ENCODE results near the gene SDC1. TPM values are rescaled to one million over a fixed set of nuclear protein-coding genes. Genes with fewer than 3 reads are reported as not detected.

SDC1 gene
- total and polyA plus RNA-seq, 9 donors, result 0.62 to 9.1 (median 3.8) TPM

GRCh38 chr2:20191714-20192569 is 33.0 kb downstream of the SDC1 start:
- Histone ChIP-seq H3K36me3 (no peaks in the 10 kb centered on the region), H3K27me3 (no peaks in the 10 kb centered on the region), H3K27ac (no peak overlapping the region), H3K9me3 (no peaks in the 10 kb centered on the region), H3K4me1 (ENCODE audit: insufficient read depth) (no peaks in the 10 kb centered on the region), H3K4me3 (no peak overlapping the region)
- WGBS, 3 donors, result 64 to 71% (median 70%) methylated on average over 13 of the region's 13 CpGs
- TF ChIP-seq EP300 (IDR thresholded peaks at IDR 0.05) (no peak), CTCF (IDR thresholded peaks at IDR 0.05) (no peak), POLR2A (IDR thresholded peaks at IDR 0.05) (no peak)
- intact Hi-C loops (cut with DNase I), result no loop called here
- DNase-seq, result no peak

- Histone ChIP-seq H3K27ac (no peak overlapping the region), H3K27me3 (no peaks in the 10 kb centered on the region), H3K4me1 (ENCODE audit: insufficient read depth) (no peaks in the 10 kb centered on the region), H3K9me3 (no peaks in the 10 kb centered on the region), H3K36me3 (no peaks in the 10 kb centered on the region), H3K4me3 (no peak overlapping the region)
- DNase-seq, result no peak
- intact Hi-C loops (cut with DNase I), result no loop called here
- no peak for TF ChIP-seq CTCF (IDR thresholded peaks at IDR 0.05)
- no peak for TF ChIP-seq EP300 (IDR thresholded peaks at IDR 0.05)
- no peak for TF ChIP-seq POLR2A (IDR thresholded peaks at IDR 0.05)
- 90 to 92% (median 91%) methylated on average over 19 of the region's 19 CpGs for WGBS, 3 donors
Observed at GRCh38 chr2:20190876-20191713, 33.8 kb downstream of the SDC1 start.

- 86 to 97% (median 88%) methylated on average over 9 of the region's 9 CpGs for WGBS, 3 donors
- Histone ChIP-seq H3K27ac (no peak overlapping the region), H3K27me3 (no peaks in the 10 kb centered on the region), H3K36me3 (no peaks in the 10 kb centered on the region), H3K4me3 (no peak overlapping the region), H3K9me3 (no peaks in the 10 kb centered on the region), H3K4me1 (ENCODE audit: insufficient read depth) (no peaks in the 10 kb centered on the region)
- DNase-seq, result no peak
- no peak for TF ChIP-seq CTCF (IDR thresholded peaks at IDR 0.05)
- TF ChIP-seq POLR2A (IDR thresholded peaks at IDR 0.05), result no peak
- no peak for TF ChIP-seq EP300 (IDR thresholded peaks at IDR 0.05)
- intact Hi-C loops (cut with DNase I), result no loop called here
Observed at GRCh38 chr2:20190170-20190569, 34.8 kb downstream of the SDC1 start.

- Histone ChIP-seq H3K9me3 (no peaks in the 10 kb centered on the region), H3K27me3 (no peaks in the 10 kb centered on the region), H3K4me3 (no peak overlapping the region), H3K36me3 (no peaks in the 10 kb centered on the region), H3K4me1 (ENCODE audit: insufficient read depth) (no peaks in the 10 kb centered on the region), H3K27ac (no peak overlapping the region)
- TF ChIP-seq EP300 (IDR thresholded peaks at IDR 0.05) (no peak), POLR2A (IDR thresholded peaks at IDR 0.05) (no peak), CTCF (IDR thresholded peaks at IDR 0.05) (no peak)
- intact Hi-C loops (cut with DNase I), result no loop called here
- DNase-seq, result no peak
- 56 to 67% (median 66%) methylated on average over 4 of the region's 4 CpGs for WGBS, 3 donors
Observed at GRCh38 chr2:20189299-20189931, 35.5 kb downstream of the SDC1 start.

All from ovary (tissue), 9 donors.